ENCODE data around the gene TFEC.
"Not testable (repeated sequence)": the region's sequence is repeated elsewhere in the genome, so short reads cannot be mapped to it uniquely, and the experiment has no call there.

Gene TFEC

GRCh38 chr7:115987486-115987885, 43.1 kb downstream of the TFEC start:
- no peak for DNase-seq (ENCODE audit: low spot score)

GRCh38 chr7:115984105-115984504, 46.5 kb downstream of the TFEC start:
- no peak for DNase-seq (ENCODE audit: low spot score)

- no peak for DNase-seq (ENCODE audit: low spot score)
Observed at GRCh38 chr7:115980159-115980558, 50.4 kb downstream of the TFEC start.

GRCh38 chr7:115976651-115977050, 53.9 kb downstream of the TFEC start:
- DNase-seq (ENCODE audit: low spot score) = no peak

GRCh38 chr7:115975766-115976165, 54.8 kb downstream of the TFEC start:
- DNase-seq (ENCODE audit: low spot score) = no peak

- DNase-seq (ENCODE audit: low spot score) = no peak
Observed at GRCh38 chr7:115973406-115973805, 57.2 kb downstream of the TFEC start.

- DNase-seq (ENCODE audit: low spot score) = no peak
Observed at GRCh38 chr7:115971506-115971905, 59.1 kb downstream of the TFEC start.

GRCh38 chr7:115968596-115968995, 62.0 kb downstream of the TFEC start:
- DNase-seq (ENCODE audit: low spot score) = no peak

GRCh38 chr7:115968171-115968570, 62.4 kb downstream of the TFEC start:
- DNase-seq (ENCODE audit: low spot score) = no peak

GRCh38 chr7:115965796-115966475, 64.6 kb downstream of the TFEC start:
- no peak for DNase-seq (ENCODE audit: low spot score)

GRCh38 chr7:115965236-115965635, 65.3 kb downstream of the TFEC start:
- DNase-seq (ENCODE audit: low spot score) = no peak

- DNase-seq (ENCODE audit: low spot score) = no peak
Observed at GRCh38 chr7:115964799-115965198, 65.8 kb downstream of the TFEC start.

- DNase-seq (ENCODE audit: low spot score) = no peak
Observed at GRCh38 chr7:115962340-115962739, 68.2 kb downstream of the TFEC start.

GRCh38 chr7:115953592-115954255, 76.8 kb downstream of the TFEC start:
- no peak for DNase-seq (ENCODE audit: low spot score)

- no peak for DNase-seq (ENCODE audit: low spot score)
Observed at GRCh38 chr7:115952832-115953231, 77.7 kb downstream of the TFEC start.

- no peak for DNase-seq (ENCODE audit: low spot score)
Observed at GRCh38 chr7:115951547-115951946, 79.0 kb downstream of the TFEC start.

- DNase-seq (ENCODE audit: low spot score) = no peak
Observed at GRCh38 chr7:115941703-115942268, 88.8 kb downstream of the TFEC start.

- DNase-seq (ENCODE audit: low spot score) = no peak
Observed at GRCh38 chr7:115940460-115941060, 90.0 kb downstream of the TFEC start.

- DNase-seq (ENCODE audit: low spot score) = no peak
Observed at GRCh38 chr7:115937960-115938359, 92.6 kb downstream of the TFEC start.

- no peak for DNase-seq (ENCODE audit: low spot score)
Observed at GRCh38 chr7:115933471-115933870, 97.1 kb downstream of the TFEC start.

GRCh38 chr7:115932880-115933279, 97.7 kb downstream of the TFEC start:
- DNase-seq (ENCODE audit: low spot score) = no peak

GRCh38 chr7:115930184-115930583, 100.4 kb downstream of the TFEC start:
- not testable (repeated sequence) for DNase-seq (ENCODE audit: low spot score)

- not testable (repeated sequence) for DNase-seq (ENCODE audit: low spot score)
Observed at GRCh38 chr7:115929736-115930135, 100.8 kb downstream of the TFEC start.
